GM19324 (cell line): ENCODE data around the gene SBF1.

Experiments
- ATAC-seq: cut with Tn5 transposase; IDR thresholded peaks from one replicate; pipeline ENCODE4 v1.9.1; 2021; ENCODE audit warnings: mild to moderate bottlenecking, moderate library complexity; ENCODE audit not compliant: unreplicated experiment, low FRiP score

The SBF1 gene

GRCh38 chr22:50486561-50487289, 11.9 kb upstream of the SBF1 start, which contains the start of gene MIOX:
MIOX (plus strand) TSS chr22:50486859; CDS start chr22:50486898, 39 bp downstream.
- no peak for ATAC-seq

DNA sequence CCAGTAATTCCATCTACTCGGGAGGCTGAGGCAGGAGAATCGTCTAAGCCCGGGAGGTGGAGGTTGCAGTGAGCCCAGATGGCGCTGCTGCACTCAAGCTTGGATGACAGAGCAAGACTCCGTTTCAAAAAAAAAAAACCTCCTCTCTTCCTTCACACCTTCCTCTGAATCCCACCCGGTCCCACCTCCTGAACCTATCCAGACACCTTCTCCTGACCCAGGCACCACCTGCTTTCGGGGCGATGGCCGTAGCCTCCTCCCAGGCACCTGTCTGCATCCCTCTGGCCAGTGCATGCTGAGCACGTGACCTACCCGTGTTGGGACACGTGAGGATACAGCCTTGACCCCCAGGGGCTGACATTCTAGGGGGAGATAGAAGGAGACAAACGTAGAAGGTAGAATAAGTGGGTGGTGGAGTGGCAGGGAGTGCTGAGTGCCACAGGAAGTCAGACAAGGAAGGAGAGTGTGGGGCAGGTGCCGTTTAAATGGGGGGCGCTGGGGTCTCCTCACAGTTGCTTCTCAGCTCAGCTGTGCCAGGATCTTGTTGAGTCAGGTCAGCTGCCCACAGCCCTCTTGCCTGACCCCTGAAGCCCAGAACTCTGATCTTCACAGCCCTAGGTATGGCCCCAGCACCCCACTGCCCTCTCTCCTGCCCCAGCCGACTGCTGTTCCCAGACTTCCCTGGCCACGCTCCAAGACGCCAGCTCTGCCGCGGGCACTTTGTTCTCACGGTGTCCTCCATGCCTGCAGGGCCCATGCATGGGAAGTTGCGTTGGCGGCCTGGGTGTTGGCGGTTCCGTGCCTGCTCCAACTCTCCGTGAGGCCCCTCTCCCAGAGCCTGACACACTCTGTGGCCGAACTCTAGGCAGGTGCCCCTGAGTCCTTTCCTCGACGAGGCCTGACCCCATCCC, 10.6 kb upstream of the SBF1 start:
- no peak for ATAC-seq

DNA sequence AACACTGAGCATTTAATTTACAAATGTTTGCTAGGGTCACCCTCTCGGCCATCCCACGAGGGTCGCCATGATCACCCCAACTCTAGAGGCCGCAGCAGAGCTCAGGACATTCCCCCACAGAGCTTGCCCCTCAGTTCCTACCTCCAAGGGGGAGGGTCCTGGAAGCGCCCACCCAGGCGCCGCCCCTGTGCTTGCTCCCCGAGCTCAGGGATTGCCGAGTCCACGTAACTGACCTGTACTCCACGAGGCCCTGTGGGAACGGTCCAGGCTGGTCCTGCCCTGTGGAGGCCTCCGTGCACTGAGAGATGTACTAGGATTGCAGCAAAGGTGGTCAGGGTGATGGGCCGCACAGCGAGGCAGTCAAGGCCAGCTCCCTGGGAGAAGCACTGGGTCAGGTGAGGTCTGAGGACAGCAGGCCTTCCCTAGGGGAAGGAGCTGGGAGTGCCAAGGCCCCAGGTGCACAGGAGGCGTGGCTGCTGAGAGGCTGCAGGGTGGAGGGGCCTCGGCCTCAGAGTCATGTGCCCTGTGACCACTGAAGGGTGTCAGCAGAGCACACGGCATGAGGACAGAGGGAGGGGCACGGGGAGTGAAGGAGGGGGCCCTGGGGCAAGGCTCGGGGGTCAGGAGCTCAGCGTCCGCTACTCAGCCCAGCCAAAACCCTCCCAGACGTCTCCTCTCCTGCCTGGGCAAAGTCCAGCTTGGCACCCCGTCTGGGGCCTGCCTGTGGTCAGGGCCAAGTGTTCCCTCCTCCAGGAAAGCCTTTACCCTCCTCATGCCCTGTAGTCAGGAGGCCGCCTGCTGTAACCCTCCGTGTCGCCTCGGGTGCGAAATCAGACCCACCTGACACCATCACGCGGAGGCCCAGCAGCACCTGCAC, 9.4 kb upstream of the SBF1 start:
- ATAC-seq = no peak

GRCh38 chr22:50483556-50483955, 8.7 kb upstream of the SBF1 start:
- ATAC-seq = no peak

GRCh38 chr22:50483106-50483505, 8.3 kb upstream of the SBF1 start:
- ATAC-seq = no peak

- ATAC-seq = no peak
These were observed 7.6 kb upstream of the SBF1 start for GRCh38 chr22:50482107-50483074.

DNA sequence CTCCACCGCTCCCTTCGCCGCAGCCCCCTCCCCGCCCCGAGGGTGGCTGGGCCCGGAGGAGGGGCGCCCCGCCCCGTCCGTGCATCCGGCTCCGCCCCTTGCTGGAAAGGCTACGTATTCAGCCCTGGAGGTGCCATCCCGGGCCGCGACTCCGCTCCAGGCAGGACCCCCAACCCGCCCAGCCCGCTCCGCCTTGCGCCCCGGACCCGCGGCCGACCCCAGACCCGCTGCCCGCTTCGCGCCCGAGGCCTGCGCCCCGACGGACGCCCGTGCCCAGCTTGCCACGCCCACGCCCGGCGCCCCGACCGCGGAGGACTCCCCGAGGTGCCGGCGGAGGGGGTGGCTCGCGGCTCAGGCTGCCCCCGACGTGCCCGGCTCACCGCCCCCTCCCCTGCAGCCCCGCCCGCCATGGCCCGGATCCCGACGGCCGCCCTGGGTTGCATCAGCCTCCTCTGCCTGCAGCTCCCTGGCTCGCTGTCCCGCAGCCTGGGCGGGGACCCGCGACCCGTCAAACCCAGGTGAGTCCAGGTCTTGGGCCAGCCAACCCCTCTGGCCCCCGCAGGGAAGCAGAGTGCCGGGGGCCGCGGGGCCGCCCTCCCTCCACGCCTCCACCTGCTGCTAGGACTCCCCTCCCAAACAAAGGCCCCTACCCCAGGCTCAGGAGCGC, 6.7 kb upstream of the SBF1 start, which contains the start of gene ADM2:
ADM2 (plus strand) TSS at position 104 of the 667 bp plus-strand sequence; CDS start at position 409, 305 bp downstream.
- no peak for ATAC-seq

- ATAC-seq = no peak
These were observed 6.2 kb upstream of the SBF1 start for GRCh38 chr22:50481045-50481439.

GRCh38 chr22:50479721-50480120, 4.9 kb upstream of the SBF1 start:
- no peak for ATAC-seq

DNA sequence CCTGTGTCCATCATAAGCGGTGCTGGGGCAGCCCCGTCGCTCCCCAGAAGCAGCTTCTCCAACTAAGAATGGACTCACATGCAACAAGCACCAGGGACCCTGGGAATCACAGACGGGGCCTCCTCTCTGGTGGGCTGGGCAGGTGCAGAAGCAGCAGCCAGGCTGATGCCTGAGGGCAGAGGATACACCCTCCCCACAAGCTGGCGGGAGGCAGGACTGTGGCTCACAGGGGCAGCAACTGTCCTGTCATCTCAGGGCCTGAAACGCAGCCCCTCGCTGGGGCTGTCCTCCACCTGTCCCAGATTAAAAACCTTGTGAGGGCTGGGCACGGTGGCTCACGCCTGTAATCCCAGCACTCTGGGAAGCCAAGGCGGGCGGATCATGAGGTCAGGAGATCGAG, 3.1 kb upstream of the SBF1 start:
- no peak for ATAC-seq

DNA sequence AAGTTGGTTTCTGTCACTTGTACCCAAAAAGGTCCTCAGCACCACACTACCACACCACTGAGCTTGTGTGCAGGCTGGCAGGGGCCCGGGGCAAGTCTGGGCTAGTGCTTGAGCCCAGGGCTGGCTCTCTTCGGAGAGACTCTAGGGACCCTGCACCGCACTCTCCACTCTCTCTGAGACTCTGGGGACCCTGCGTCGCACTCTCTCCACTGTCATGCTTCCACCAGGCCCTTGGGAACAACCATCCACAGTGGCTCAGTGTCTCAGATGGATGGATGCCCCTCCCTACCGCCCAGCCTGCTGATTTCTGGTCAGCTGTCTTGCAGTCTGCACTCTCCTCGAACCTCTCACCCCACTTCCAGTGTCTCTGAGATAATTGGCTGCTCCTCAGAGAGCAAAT, 2.0 kb upstream of the SBF1 start:
- ATAC-seq = no peak

- no peak for ATAC-seq
These were observed 792 bp upstream of the SBF1 start for GRCh38 chr22:50475652-50476002.

GRCh38 chr22:50473855-50474671, 772 bp downstream of the SBF1 start:
- no peak for ATAC-seq

- ATAC-seq = no peak
These were observed 1.7 kb downstream of the SBF1 start for GRCh38 chr22:50473088-50473487.

- ATAC-seq = no peak
These were observed 2.9 kb downstream of the SBF1 start for GRCh38 chr22:50471962-50472361.

- no peak for ATAC-seq
These were observed 3.5 kb downstream of the SBF1 start for GRCh38 chr22:50471197-50471847.

DNA sequence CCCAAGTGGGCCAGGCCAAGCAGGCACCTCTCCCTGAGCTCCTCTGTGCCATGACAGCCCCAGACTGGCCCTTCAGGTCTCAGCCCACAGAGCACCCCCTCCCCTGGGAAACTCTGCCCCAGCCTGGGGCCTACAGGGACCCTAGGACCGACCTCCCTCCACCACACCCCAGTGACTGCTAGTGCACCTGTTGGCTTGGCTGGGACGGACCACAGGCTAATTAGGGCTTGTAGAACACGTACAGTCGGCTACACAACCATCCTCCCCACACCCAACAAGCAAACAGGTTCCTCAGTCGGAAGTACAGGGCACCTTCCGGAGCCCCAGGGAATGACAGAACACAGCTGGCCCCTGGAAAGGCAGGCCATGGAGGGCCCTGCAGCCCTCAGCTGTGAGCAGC, 4.3 kb downstream of the SBF1 start:
- no peak for ATAC-seq
